GM12875 (cell line): ENCODE data around the gene FRYL.
A peak's percentile ranks its signal among the peaks of the same experiment; 100 is the strongest.

Experiments
- H3K4me3 ChIP-seq: one replicate; pipeline ENCODE4 v1.5.1; 2011; ENCODE audit warnings: low read depth, low read length, control low read depth
- TF ChIP-seq, protein P1 (sequence below): IDR thresholded peaks from 2 replicates; pipeline ENCODE4 v1.5.1; 2011; ENCODE audit warnings: low read depth, mild to moderate bottlenecking, control low read depth, inconsistent platforms, low read length, moderate library complexity, borderline replicate concordance; ENCODE audit not compliant: insufficient read depth

Gene FRYL

DNA sequence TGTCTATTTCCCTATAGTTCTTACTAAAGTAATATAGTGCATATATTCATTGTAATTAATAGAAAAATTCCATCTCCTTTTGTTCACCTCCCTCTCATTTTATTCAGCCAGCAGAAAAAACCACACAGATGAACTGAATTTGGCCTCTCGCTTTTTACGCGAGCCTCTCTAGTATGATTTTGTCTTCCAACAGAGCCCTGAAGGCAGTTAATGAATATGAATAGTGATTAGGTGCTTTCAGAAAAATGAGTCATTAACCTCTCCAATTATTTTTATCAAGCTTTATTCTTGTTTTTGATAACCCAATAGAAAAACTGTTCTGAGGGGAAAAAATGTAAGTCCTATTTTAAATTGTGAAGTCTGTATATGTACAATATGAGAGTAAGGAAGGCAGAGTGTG is 215.9 kb downstream of the FRYL start:
- TF ChIP-seq, protein P1, sequence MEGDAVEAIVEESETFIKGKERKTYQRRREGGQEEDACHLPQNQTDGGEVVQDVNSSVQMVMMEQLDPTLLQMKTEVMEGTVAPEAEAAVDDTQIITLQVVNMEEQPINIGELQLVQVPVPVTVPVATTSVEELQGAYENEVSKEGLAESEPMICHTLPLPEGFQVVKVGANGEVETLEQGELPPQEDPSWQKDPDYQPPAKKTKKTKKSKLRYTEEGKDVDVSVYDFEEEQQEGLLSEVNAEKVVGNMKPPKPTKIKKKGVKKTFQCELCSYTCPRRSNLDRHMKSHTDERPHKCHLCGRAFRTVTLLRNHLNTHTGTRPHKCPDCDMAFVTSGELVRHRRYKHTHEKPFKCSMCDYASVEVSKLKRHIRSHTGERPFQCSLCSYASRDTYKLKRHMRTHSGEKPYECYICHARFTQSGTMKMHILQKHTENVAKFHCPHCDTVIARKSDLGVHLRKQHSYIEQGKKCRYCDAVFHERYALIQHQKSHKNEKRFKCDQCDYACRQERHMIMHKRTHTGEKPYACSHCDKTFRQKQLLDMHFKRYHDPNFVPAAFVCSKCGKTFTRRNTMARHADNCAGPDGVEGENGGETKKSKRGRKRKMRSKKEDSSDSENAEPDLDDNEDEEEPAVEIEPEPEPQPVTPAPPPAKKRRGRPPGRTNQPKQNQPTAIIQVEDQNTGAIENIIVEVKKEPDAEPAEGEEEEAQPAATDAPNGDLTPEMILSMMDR: no peak
- H3K4me3 ChIP-seq: no peak overlapping the region

DNA sequence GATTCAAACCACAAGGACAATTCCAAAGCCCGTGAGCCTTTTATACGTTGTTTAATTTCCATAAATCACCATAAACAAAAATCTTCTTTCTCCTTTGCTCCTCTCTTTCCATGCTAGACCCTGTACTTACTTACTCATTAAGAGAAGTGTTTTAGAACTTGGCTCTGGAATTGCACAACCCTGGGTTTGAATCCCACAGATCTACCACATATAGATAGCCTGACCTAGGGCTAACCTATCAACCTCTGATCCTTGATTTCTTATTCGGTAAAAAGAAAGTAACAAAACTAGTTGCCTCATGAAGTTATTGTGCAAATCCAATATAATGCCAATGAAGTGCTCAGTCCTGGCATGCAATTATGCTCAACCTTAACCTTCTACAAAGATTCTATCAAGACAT is 221.3 kb downstream of the FRYL start:
- TF ChIP-seq, protein P1: no peak
- no peak overlapping the region for H3K4me3 ChIP-seq

DNA sequence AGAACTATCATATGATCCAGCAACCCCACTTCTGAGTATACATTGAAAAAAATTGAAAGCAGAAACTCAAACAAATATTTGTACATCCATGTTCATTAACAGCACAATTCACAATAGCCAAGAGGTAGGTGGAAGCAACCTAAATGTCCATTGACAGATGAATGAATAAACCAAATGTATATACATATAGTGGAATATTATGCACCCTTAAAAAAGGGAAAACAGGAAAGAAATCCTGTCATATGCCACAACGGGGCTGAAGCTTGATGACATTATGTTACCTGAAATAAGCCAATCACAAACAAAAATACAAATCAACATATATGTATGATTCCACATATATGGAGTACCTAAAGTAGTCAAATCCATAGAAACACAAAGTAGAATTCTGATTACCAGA is 222.1 kb downstream of the FRYL start:
- TF ChIP-seq, protein P1: no peak

DNA sequence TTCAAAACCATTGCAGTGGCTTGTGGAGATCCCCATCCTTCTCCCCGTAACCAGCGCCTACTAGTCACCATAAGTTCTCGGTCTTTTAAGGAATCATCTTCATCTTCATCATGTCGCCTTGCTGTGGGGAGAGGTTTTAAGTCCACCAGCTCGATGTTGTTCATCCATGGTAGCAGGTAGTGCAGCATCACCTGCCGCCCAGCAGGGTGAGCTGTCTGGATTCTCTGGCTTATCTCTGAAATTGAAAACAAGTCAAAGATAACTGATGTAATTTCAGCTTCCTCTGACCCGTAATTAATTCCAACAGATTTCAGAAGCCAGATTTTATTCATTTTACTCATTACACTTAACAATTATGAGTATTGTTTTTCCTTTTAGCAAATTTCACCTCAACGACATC is 222.6 kb downstream of the FRYL start:
- TF ChIP-seq, protein P1: peak; percentile 40; the same call in 1 of the 2 replicates

More for the DNA sequence above, 222.1 kb downstream of the FRYL start:
- no peak overlapping the region for H3K4me3 ChIP-seq

DNA sequence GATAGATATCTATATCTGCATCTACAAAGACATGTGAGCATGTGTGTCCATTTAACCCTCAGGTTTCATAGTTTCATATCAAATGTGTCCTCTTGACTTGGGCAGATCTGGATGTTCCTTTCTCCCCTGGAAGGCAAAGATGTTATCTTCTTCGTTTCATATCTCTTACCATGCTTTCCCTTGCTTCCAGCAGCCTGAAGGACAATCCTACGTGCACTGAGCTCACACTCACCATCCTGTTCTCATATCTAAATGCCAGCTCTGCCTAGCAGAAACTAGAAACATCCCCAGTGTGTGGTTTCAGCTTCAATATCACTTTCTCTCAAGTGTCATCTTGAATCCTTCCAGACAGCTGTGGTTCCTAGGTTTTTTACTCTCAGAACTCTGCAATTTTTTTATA is 223.8 kb downstream of the FRYL start:
- TF ChIP-seq, protein P1: no peak
- no peak overlapping the region for H3K4me3 ChIP-seq

More for the DNA sequence above, 222.6 kb downstream of the FRYL start:
- no peak overlapping the region for H3K4me3 ChIP-seq

DNA sequence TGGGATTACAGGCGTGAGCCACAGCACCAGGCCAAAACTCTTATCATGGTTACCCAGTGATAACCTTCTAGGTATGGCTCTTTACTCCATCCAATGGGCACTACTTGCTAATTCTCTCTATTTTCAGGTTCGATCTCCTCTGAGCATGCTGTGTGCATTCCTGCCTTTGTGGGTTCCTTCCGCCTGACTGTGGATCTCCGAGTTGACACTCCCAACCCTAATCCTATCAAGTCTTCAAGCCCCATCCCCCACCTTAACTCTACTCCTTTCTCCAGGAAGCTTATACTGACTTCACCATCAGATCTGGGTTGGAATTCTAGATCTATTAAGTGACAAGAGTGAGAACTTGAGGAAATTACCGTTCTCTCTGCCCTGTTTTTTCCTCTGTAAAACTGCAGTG is 225.5 kb downstream of the FRYL start:
- TF ChIP-seq, protein P1: no peak

DNA sequence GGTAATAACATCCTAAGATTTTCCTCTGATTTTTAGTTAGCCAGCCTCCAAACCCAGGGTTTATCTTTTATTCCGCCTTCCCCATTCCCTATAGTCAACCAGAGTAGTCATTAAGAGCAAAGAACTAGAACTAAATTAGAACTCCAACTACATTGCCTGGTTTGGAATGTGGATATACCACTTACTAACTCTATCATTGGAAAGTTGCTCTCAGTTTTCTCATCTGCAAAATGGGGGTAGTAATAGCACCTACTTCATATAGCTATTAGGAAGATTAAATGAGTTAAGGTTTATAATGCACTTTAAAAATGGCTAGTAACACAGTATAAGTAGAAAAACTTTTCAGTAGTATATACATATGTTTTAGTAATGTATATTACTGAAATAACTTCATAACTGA is 226.4 kb downstream of the FRYL start:
- TF ChIP-seq, protein P1: no peak
- H3K4me3 ChIP-seq: no peak overlapping the region

More for the DNA sequence above, 225.5 kb downstream of the FRYL start:
- no peak overlapping the region for H3K4me3 ChIP-seq
